ENCODE results near the gene MEI1. TPM values are rescaled to one million over a fixed set of nuclear protein-coding genes. Genes with fewer than 3 reads are reported as not detected.

MEI1 gene
- total RNA-seq, 1 donor from 2014 or later, result 2.3 TPM

DNA sequence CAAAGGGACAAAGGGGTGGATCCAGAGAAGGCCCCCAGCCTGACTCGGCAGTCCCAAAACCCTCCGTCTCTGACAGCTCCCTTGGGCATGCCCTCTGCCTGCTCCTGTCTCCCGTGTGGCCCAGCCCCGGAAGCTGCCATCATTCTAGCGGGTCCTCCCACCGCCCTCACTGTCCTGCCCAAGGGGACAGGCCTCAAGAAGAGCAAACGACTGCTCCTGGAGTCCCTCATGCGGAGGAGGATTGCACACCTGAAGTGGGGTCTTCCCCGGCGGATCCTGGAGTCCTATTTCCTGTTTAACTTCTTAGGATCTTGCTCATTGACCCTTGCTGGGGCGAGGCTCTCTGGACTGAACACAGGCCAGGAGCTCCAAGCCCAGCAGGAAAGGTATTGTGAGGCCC is 2.6 kb upstream of the MEI1 start:
- no peak for TF ChIP-seq CTCF (IDR thresholded peaks at IDR 0.05)
- H3K4me1 ChIP-seq, result peaks cover 9% of the 10 kb centered on the region
- intact Hi-C loops (cut with DNase I), result no loop called here
- no peaks in the 10 kb centered on the region for H3K36me3 ChIP-seq
- no peaks in the 10 kb centered on the region for H3K27me3 ChIP-seq
- DNase-seq, result peak; percentile 54
- no peak for ATAC-seq
- no peak overlapping the region for H3K27ac ChIP-seq
- no peaks in the 10 kb centered on the region for H3K9me3 ChIP-seq
- H3K4me3 ChIP-seq, result no peak overlapping the region

- intact Hi-C loops (cut with DNase I), result no loop called here
- peak; percentile 96 for DNase-seq
- peak overlapping the region; percentile 14 for H3K4me3 ChIP-seq
- peaks cover 9% of the 10 kb centered on the region for H3K4me1 ChIP-seq
- peak; percentile 92 for ATAC-seq
- no peaks in the 10 kb centered on the region for H3K9me3 ChIP-seq
- TF ChIP-seq CTCF (IDR thresholded peaks at IDR 0.05), result peak; percentile 100
- no peaks in the 10 kb centered on the region for H3K36me3 ChIP-seq
- no peaks in the 10 kb centered on the region for H3K27me3 ChIP-seq
- H3K27ac ChIP-seq, result no peak overlapping the region
Measured at GRCh38 chr22:41697126-41697775, 2.1 kb upstream of the MEI1 start.

GRCh38 chr22:41700108-41700364 is 733 bp downstream of the MEI1 start:
- no peak for ATAC-seq
- intact Hi-C loops (cut with DNase I), result no loop called here
- no peak for TF ChIP-seq CTCF (IDR thresholded peaks at IDR 0.05)

GRCh38 chr22:41702763-41703162 is 3.5 kb downstream of the MEI1 start:
- Histone ChIP-seq H3K9me3 (no peaks in the 10 kb centered on the region), H3K36me3 (no peaks in the 10 kb centered on the region), H3K27me3 (no peaks in the 10 kb centered on the region), H3K4me1 (peaks cover 5% of the 10 kb centered on the region), H3K27ac (no peak overlapping the region), H3K4me3 (no peak overlapping the region)
- ATAC-seq (no peak), DNase-seq (no peak)
- TF ChIP-seq CTCF (IDR thresholded peaks at IDR 0.05), result no peak
- intact Hi-C loops (cut with DNase I), result no loop called here

More at GRCh38 chr22:41700108-41700364, 733 bp downstream of the MEI1 start:
- Histone ChIP-seq H3K36me3 (no peaks in the 10 kb centered on the region), H3K27ac (no peak overlapping the region), H3K4me3 (no peak overlapping the region), H3K9me3 (no peaks in the 10 kb centered on the region), H3K4me1 (peaks cover 9% of the 10 kb centered on the region), H3K27me3 (no peaks in the 10 kb centered on the region)
- no peak for DNase-seq

GRCh38 chr22:41709341-41709740 is 10.0 kb downstream of the MEI1 start:
- H3K27me3 ChIP-seq, result no peaks in the 10 kb centered on the region
- no peaks in the 10 kb centered on the region for H3K4me1 ChIP-seq
- DNase-seq (no peak), ATAC-seq (no peak)
- no peak overlapping the region for H3K27ac ChIP-seq
- TF ChIP-seq CTCF (IDR thresholded peaks at IDR 0.05), result no peak
- intact Hi-C loops (cut with DNase I), result no loop called here
- no peaks in the 10 kb centered on the region for H3K36me3 ChIP-seq
- H3K9me3 ChIP-seq, result no peaks in the 10 kb centered on the region
- no peak overlapping the region for H3K4me3 ChIP-seq

DNA sequence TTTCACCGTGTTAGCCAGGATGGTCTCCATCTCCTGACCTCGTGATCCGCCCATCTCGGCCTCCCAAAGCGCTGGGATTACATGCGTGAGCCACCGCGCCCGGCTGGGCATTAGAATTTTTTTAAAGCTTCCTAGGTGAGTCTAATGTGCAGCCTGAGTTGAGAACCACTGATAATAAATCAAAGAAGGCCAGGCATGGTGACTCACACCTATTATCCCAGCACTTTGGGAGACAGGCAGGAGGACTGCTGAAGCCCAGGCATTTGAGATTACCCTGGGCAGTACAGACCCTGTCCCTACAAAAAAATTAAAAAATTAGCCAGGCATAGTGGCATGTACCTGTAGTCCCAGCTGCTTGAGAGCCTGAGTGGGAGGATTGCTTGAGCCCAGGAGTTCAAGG is 13.7 kb downstream of the MEI1 start:
- no peak overlapping the region for H3K27ac ChIP-seq
- no peak overlapping the region for H3K4me3 ChIP-seq
- H3K27me3 ChIP-seq, result no peaks in the 10 kb centered on the region
- no peak for TF ChIP-seq CTCF (IDR thresholded peaks at IDR 0.05)
- intact Hi-C loops (cut with DNase I), result no loop called here
- no peaks in the 10 kb centered on the region for H3K36me3 ChIP-seq
- ATAC-seq (no peak), DNase-seq (no peak)
- H3K4me1 ChIP-seq, result no peaks in the 10 kb centered on the region
- H3K9me3 ChIP-seq, result no peaks in the 10 kb centered on the region

Data from upper lobe of right lung (tissue), 1 donor.